HG02981 (cell line): Measurements from ENCODE around the gene FAM168B.

Experiments used
- ATAC-seq: cut with Tn5 transposase; IDR thresholded peaks from one replicate; pipeline ENCODE4 v1.9.1; 2021; ENCODE audit warnings: mild to moderate bottlenecking, moderate library complexity; ENCODE audit not compliant: unreplicated experiment

FAM168B gene

DNA sequence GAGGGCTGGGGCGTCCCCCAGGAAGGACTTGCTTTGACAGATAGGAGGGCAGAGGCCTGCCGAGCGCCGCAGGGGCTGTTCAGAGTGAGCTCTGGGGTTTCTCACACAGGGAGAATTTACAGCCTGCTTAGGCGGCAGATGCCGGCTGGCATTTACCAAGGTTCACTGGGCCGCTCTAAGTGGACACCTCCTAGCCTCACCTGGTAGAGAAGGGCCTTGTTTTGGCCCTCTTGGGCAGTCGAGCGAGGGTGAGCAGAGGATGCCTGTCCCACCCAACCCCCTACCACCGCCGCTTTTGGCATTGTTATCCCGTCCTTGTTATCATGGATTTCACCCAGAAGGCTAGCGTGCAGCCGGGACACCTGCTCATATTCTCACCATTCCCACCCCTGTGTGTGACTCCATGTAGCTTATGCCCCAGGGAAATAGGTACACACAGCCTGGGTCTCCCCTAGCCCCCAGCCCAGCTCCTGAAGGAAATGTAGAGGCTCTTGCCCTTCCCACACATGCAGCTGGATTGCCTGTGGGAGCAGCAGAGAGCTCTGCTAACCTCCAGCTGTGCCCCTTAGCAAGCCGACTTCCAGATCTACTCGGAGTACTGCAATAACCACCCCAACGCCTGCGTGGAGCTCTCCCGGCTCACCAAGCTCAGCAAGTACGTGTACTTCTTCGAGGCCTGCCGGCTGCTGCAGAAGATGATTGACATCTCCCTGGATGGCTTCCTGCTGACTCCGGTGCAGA is 52.4 kb downstream of the FAM168B start:
- ATAC-seq, result no peak

DNA sequence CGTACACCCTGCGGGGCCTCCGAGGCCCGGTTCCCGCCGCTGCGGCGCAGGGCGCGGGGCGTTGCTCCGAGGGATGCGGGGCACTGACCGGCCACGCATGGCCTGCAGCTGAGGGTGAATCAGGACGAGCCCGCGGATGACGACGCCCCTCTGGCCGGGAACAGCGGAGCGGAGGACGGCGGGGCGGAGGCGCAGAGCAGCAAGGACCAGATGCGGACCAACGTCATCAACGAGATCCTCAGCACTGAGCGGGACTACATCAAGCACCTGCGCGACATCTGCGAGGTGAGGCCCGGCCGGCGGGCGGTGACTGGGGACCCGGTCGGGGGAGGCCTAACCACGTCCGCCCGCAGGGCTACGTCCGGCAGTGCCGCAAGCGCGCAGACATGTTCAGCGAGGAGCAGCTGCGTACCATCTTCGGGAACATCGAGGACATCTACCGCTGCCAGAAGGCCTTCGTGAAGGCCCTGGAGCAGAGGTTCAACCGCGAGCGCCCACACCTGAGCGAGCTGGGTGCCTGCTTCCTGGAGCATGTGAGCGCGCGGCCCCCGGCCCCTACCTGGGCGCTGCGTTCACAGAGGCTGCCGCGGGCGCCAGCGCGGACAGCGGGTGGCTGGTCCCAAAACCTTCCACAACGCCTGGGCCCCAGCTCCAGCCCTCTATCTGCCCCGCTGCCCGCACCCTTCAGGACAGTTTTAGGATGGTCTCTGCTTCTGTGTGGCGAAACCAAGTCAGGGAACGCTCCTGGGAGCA is 53.2 kb downstream of the FAM168B start:
- ATAC-seq, result no peak

DNA sequence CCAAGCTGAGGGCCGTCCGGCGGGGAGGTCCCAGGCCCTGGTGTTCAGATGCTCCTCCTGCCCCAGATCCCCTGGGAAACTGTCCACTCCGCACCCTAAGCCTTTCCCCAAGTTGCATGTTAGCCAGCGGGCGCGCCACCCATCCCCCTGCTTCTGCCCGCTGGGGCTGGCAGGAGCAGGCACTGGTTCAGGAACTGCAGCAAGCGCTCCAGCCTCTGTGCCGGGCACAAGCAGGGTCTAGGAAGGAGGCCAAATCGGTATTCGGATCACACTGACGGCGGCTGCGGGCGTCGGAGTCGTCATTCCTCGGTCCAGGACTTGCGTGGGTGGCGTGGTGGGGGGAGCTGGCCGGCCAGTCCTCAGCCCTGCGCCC is 53.7 kb downstream of the FAM168B start:
- no peak for ATAC-seq

DNA sequence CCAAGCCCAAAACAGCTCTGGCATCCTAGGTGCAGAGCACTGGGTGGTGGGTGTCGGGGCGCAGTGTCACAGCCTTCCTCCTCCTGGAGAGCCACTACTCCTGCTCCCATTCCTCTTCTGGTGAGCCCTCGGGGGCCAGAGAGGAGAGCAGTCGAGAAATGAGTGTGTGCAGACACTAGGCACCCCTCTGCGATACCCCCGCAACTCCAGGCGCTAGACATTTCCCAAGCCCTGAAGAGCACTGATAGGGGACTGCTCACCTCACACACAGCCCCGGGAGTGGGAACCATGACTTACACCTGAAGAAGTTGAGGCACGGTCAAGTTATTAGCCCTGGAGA is 54.2 kb downstream of the FAM168B start:
- ATAC-seq, result no peak

DNA sequence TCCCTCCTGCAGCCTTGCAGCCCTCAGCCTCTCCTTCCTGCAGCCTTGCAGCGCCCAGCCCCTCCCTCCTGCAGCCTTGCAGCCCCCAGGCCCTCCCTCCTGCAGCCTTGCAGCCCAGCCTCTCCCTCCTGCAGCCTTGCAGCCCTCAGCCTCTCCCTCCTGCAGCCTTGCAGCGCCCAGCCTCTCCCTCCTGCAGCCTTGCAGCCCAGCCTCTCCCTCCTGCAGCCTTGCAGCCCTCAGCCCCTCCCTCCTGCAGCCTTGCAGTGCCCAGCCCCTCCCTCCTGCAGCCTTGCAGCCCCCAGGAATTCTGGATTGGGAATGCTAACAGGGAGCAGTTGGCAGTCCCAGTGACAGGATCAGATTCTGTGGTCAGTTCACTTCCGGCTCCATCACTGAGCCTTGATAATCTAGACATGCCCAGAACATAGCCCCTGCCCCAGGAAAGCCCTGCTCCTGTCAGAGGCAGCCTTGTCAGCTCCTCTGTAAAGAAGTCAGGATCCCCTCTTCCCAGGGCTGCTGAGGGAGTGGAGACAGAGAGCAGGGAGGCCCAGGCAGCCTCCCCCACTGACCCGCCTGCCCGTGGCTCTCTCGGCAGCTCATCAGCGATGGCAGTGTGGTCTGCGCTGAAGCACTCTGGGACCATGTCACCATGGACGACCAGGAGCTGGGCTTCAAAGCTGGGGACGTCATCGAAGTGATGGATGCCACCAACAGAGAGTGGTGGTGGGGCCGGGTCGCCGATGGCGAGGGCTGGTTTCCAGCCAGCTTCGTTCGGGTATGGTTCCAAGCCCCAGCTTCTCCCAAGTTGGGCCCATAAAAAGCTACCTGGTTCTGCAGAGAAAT is 54.8 kb downstream of the FAM168B start:
- no peak for ATAC-seq

DNA sequence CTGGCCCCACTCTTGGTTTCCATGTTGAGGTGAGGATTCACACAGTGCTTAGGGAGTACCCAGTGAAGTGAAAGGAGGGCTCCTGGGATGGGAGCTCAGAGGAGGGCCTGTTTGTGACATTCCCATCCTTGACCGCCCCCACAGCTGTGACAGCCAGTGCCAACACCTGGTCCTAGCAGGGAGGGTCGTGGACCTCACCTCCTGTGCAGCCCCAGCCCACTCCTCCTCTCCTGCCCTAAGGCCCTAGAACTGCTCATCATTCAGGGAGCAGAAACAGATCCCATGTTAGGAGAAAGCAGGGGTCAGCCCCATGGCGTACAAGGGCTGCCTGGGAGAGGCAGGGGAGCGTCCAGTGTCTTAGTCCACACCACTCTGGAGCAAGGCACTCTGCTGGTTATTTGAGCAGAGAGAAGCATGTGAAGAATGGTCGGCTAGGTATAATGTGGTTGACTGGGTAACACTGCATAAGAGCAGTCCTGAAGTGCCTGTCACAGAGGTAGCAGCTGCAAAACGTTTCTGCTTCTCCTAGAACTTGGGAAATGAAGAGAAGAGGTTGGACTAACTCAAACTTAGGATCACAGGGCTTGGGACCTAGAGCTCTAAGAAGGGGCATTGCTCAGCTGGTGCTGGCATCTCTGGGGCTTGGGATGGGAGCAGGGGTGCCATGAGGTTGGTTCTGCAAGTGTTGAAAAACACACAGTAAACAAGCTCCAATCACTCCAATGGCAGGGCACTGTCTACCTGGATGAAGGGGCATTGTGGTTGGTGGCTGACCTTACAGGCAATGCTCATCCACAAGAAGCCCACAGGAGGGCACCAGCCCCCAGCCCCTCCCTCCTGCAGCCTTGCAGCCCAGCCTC is 55.6 kb downstream of the FAM168B start:
- no peak for ATAC-seq

DNA sequence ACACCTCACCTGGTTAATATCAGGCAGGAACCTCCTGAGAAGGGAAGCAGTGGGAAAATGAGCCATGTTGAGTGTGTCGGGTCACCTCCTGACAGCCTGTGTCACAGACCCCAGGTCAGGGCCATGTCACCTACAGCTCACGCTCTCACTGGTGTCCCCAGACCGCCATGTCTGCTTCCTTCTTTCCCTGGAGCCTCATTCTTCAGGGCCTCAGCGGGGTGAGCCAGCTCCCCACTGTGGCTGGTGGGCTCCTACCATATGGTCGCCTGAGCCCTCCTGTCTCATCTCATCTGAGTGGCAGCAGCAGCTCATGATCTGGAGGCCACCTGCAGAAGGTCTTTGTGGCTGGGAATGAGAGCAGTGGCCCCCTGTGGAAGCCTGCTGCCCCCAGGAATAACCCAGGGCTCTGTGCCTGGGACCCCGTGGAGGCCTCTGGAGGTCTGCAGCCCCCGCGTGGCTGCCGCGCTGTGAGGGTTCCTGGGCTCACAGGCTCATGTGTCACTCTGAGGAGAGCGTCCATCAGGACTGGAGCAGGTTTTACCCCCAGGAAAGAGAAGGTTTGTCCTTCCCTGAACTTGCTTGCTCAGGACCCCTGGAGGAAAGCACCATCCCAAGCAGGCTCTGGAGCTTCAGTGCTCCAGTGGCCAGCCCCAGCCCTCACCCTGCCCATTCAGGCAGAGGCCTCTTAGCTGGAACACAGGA is 56.4 kb downstream of the FAM168B start:
- no peak for ATAC-seq

GRCh38 chr2:131036269-131036668 is 57.0 kb downstream of the FAM168B start:
- ATAC-seq, result no peak

DNA sequence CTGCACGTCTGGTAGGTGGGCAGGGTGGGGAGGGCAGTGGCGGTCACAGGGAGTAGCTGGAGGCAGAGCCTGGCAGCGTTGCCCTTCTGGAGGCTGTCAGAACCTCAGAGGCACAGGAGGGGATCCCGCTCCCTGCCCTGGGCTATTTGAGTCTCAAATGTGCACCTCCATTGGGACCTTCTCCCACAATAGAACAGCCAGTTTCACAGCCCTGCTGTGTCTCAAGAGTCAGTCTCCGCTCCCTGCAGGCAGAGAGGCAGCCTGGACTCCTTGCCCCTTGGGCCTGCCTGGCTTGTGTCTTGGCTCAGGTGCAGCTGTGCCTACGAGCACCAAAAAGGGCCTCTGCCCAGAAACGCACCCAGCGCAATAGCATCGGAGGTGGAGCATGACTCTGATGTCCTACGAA is 57.4 kb downstream of the FAM168B start:
- no peak for ATAC-seq

GRCh38 chr2:131035112-131035825 is 58.0 kb downstream of the FAM168B start:
- no peak for ATAC-seq

DNA sequence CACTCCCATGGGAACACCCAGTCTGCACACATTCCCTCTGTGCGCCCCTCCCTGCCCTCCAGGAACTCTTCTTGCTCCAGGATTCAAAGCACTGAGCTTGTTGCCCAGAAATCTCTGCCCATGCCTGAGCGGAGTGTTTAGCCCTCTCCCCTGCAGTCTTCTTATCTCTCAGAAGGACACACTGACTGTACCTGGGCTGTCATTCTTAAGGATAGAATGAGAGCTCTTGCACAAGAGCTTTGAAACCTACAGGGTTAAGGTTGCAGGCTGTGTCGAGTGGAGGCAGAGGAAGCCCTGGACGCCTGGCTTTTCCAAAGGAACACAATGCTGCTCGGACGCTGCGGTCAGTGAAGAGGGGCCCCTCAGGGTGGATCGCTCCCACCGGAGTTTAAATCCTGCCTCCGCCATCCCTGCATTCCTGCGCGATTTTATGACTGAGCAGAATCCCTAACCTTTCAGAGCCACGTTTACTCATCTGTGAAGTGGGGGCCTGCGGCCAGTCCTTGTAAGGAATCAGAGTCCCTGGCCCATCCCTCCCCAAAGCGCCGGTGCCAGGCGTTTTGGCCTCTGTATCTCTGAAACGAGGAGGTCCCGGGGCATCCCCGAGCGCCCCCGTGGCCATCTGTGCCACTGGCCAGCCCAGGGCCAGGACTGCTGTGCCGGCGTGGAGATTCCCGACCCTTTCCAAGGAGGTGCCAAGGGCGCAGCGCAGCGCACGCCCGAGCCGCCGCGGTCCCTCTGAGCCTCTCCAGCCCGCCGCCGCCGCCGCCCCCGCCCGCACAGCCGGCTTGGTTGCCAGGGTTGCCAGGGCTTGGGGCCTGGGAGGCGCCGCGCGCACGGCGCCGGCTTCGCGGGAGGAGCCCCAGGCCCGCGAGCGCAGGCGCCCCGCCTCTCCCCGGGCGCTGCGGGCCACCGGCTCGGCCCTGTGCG is 58.9 kb downstream of the FAM168B start:
- ATAC-seq, result no peak

GRCh38 chr2:131033786-131034121 is 59.5 kb downstream of the FAM168B start:
- no peak for ATAC-seq

- ATAC-seq, result no peak
Measured at GRCh38 chr2:131032393-131032836, 60.8 kb downstream of the FAM168B start.

- no peak for ATAC-seq
Measured at GRCh38 chr2:131031875-131032274, 61.4 kb downstream of the FAM168B start.

DNA sequence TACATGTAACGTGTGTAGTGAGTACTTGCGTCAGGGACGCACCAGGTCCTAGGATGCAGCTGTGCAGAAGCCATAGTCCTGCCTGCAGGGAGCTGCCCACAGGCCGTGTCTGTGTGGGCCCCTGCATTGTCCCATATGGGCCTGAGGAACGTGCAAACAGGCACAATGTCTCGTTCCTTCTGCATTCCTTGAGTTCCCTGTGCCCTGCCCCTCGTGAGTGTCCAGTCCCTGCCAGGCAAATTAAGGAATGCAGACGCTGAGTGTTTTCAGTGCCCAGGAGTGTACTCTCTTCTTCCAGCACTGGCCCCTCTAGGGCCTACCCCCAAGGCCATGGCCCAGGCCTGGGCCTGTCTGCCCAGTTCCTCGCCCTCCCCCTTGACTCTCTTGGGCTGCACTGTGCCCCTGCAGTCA is 61.8 kb downstream of the FAM168B start:
- no peak for ATAC-seq

DNA sequence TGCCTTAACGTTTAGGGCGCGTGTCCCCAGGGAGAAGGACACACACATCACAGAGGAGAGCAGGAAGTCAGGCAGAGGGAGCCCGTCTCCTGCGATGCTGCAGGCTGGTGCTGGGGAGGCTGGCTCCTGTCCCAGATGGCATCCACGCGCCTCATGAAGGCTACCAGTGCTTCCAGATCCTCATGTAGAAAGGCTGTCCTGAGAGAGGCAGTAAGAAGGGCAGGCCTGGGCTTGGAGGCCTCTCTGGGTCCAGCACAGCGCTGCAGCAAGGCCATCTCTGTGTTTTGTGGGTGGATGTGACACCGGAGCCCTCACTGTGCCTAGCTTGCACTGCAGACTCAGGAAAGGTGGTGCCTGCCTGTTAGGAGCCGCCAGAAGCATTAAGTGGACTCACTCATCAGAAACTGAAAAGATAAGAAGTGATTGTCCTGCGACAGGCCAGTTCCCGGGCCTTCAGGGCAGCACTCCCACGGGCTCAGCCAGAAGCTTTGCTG is 62.7 kb downstream of the FAM168B start:
- ATAC-seq, result no peak

- ATAC-seq, result no peak
Measured at GRCh38 chr2:131029812-131030211, 63.4 kb downstream of the FAM168B start.
